Neural cell (in vitro differentiated cells): ENCODE results near the gene JOSD2. TPM values are rescaled to one million over a fixed set of nuclear protein-coding genes. Genes with fewer than 3 reads are reported as not detected.

Source experiments
- H2AFZ ChIP-seq: fragments of 200-600, 300-800 bp; sonication (generic), shearing (Covaris generic); 2 replicates; pipeline ENCODE4 v1.6.0; 2014; ENCODE audit warnings: low read depth, mild to moderate bottlenecking, antibody characterized with exemption, low read length, moderate library complexity
- H3F3A ChIP-seq: fragments of 200-600 bp; shearing (Covaris generic); 2 replicates; pipeline ENCODE4 v1.6.1; 2016; ENCODE audit warnings: mild to moderate bottlenecking, moderate library complexity, mixed read lengths, antibody characterized with exemption, low read length; ENCODE audit not compliant: insufficient read depth, poor library complexity, severe bottlenecking
- H3K27ac ChIP-seq: fragments of 200-600, 300-800 bp; sonication (generic), shearing (Covaris generic); 2 replicates; pipeline ENCODE4 v1.5.1; 2014; ENCODE audit warnings: mild to moderate bottlenecking, low read length, moderate library complexity
- H3K27me3 ChIP-seq: fragments of 300-800, 200-600 bp; sonication (generic), shearing (Covaris generic); 2 replicates; pipeline ENCODE4 v1.6.0; 2014; ENCODE audit warnings: mild to moderate bottlenecking, low read depth, low read length, moderate library complexity; ENCODE audit not compliant: insufficient read depth
- H3K36me3 ChIP-seq: fragments of 300-800, 200-600 bp; sonication (generic), shearing (Covaris generic); 2 replicates; pipeline ENCODE4 v1.5.1; 2014; ENCODE audit warnings: mild to moderate bottlenecking, antibody characterized with exemption, low read length, moderate library complexity; ENCODE audit not compliant: insufficient read depth
- H3K4me2 ChIP-seq: fragments of 300-800, 200-600 bp; sonication (generic), shearing (Covaris generic); 2 replicates; pipeline ENCODE4 v1.6.0; 2014; ENCODE audit warnings: mild to moderate bottlenecking, low read length
- H3K4me3 ChIP-seq: fragments of 300-800, 200-600 bp; sonication (generic), shearing (Covaris generic); 2 replicates; pipeline ENCODE4 v1.5.1; 2014; ENCODE audit warnings: mild to moderate bottlenecking, low read length, moderate library complexity
- H3K79me2 ChIP-seq: fragments of 200-600 bp; shearing (Covaris generic); replicated peaks from 2 replicates; pipeline ENCODE4 v1.6.0; 2014; ENCODE audit warnings: mild to moderate bottlenecking, low read length, moderate library complexity; ENCODE audit not compliant: insufficient read depth
- H3K9ac ChIP-seq: fragments of 300-800, 200-600 bp; sonication (generic), shearing (Covaris generic); 2 replicates; pipeline ENCODE4 v1.6.1; 2016; ENCODE audit warnings: mild to moderate bottlenecking, low read length, mixed read lengths
- H3K9me2 ChIP-seq: fragments of 200-600 bp; shearing (Covaris generic); 2 replicates; pipeline ENCODE4 v1.6.1; 2016; ENCODE audit warnings: mild to moderate bottlenecking, low read length, mixed read lengths; ENCODE audit not compliant: insufficient read depth
- H3K9me3 ChIP-seq: fragments of 200-600, 300-800 bp; sonication (generic), shearing (Covaris generic); 2 replicates; pipeline ENCODE4 v1.6.1; 2016; ENCODE audit warnings: mild to moderate bottlenecking, mixed run types, low read length, moderate library complexity, mixed read lengths
- H4K20me1 ChIP-seq: fragments of 200-600 bp; shearing (Covaris generic); 2 replicates; pipeline ENCODE4 v1.6.1; 2016; ENCODE audit warnings: mild to moderate bottlenecking, mixed run types; ENCODE audit not compliant: insufficient read depth
- CTCF ChIP-seq: fragments of 450-650 bp; IDR thresholded peaks from 2 replicates; pipeline ENCODE4 v1.5.1; 2014; ENCODE audit warnings: antibody characterized with exemption, mild to moderate bottlenecking, moderate library complexity; ENCODE audit not compliant: poor library complexity, severe bottlenecking
- EP300 ChIP-seq: fragments of 450-650 bp; conservative IDR thresholded peaks from 2 replicates; pipeline ENCODE4 v1.6.1; 2014; ENCODE audit warnings: antibody characterized with exemption, mild to moderate bottlenecking, moderate library complexity; ENCODE audit not compliant: poor library complexity, severe bottlenecking
- EZH2 ChIP-seq: fragments of 200-600, 300-800 bp; shearing (Covaris generic), sonication (generic); IDR thresholded peaks from 2 replicates; pipeline ENCODE4 v1.6.1; 2014; ENCODE audit warnings: antibody characterized with exemption, low read length, borderline replicate concordance, mild to moderate bottlenecking; ENCODE audit not compliant: insufficient read depth, poor library complexity, severe bottlenecking
- MXI1 ChIP-seq: fragments of 450-650 bp; conservative IDR thresholded peaks from 2 replicates; pipeline ENCODE4 v1.6.1; 2014; ENCODE audit warnings: antibody characterized with exemption, mild to moderate bottlenecking; ENCODE audit not compliant: poor library complexity, severe bottlenecking
- POLR2AphosphoS5 ChIP-seq: IDR thresholded peaks from 2 replicates; pipeline ENCODE4 v1.6.1; 2012
- RAD21 ChIP-seq: fragments of 450-650 bp; conservative IDR thresholded peaks from 2 replicates; pipeline ENCODE4 v1.6.1; 2014; ENCODE audit warnings: antibody characterized with exemption, mild to moderate bottlenecking, moderate library complexity
- SMC3 ChIP-seq: fragments of 450-650 bp; conservative IDR thresholded peaks from 2 replicates; pipeline ENCODE4 v1.6.1; 2014; ENCODE audit warnings: antibody characterized with exemption, mild to moderate bottlenecking, moderate library complexity; ENCODE audit not compliant: poor library complexity
- TAF1 ChIP-seq: IDR thresholded peaks from 2 replicates; pipeline ENCODE4 v1.6.1; 2012; ENCODE audit warnings: low read depth
- polyA plus RNA-seq: library from polyadenylated mRNA; depleted of rRNA; stranded (reverse); fragments of >200 nt; gene quantifications from 2 replicates; pipeline ENCODE4 v1.2.3, GENCODE V29; 2014
- TF ChIP-seq, protein P1 (sequence below): IDR thresholded peaks from 2 replicates; pipeline ENCODE4 v1.6.1; 2012; ENCODE audit warnings: borderline replicate concordance

Gene JOSD2
- polyA plus RNA-seq, 1 donor from 2014 or later = 10.7 TPM

- Histone ChIP-seq H3K36me3 (no peaks in the 10 kb centered on the region), H3K79me2 (no peaks in the 10 kb centered on the region), H3K9me3 (no peaks in the 10 kb centered on the region), H3K9ac (peak overlapping the region; percentile 38), H3K27me3 (no peaks in the 10 kb centered on the region), H2AFZ (no peak overlapping the region), H3K4me3 (peak overlapping the region; percentile 28), H3K9me2 (no peaks in the 10 kb centered on the region), H3K4me2 (no peak overlapping the region), H4K20me1 (no peaks in the 10 kb centered on the region), H3K27ac (no peak overlapping the region), H3F3A (no peaks in the 10 kb centered on the region)
- peak; percentile 44 for TF ChIP-seq SMC3
- TF ChIP-seq POLR2AphosphoS5 = no peak
- peak; percentile 15 for TF ChIP-seq RAD21
- no peak for TF ChIP-seq MXI1
- peak; percentile 27 for TF ChIP-seq CTCF
Observed at GRCh38 chr19:50500060-50500752, 10.8 kb downstream of the JOSD2 start.

GRCh38 chr19:50498219-50499056 lies 12.6 kb downstream of the JOSD2 start:
- no peaks in the 10 kb centered on the region for H3K36me3 ChIP-seq
- no peak for TF ChIP-seq MXI1
- H3K4me3 ChIP-seq = no peak overlapping the region
- H2AFZ ChIP-seq = no peak overlapping the region
- no peak overlapping the region for H3K9ac ChIP-seq
- no peaks in the 10 kb centered on the region for H3F3A ChIP-seq
- no peaks in the 10 kb centered on the region for H3K27me3 ChIP-seq
- H3K4me2 ChIP-seq = no peak overlapping the region
- H3K79me2 ChIP-seq = no peaks in the 10 kb centered on the region
- no peaks in the 10 kb centered on the region for H3K9me2 ChIP-seq
- H3K9me3 ChIP-seq = no peaks in the 10 kb centered on the region
- H3K27ac ChIP-seq = no peak overlapping the region
- H4K20me1 ChIP-seq = no peaks in the 10 kb centered on the region

- H3K36me3 ChIP-seq = no peaks in the 10 kb centered on the region
- no peak overlapping the region for H3K27ac ChIP-seq
- H3K4me2 ChIP-seq = no peak overlapping the region
- no peak overlapping the region for H2AFZ ChIP-seq
- peaks cover 8% of the 10 kb centered on the region for H3K27me3 ChIP-seq
- H3K9ac ChIP-seq = no peak overlapping the region
- TF ChIP-seq SMC3 = no peak
- TF ChIP-seq CTCF = no peak
- TF ChIP-seq EP300 = no peak
- no peak for TF ChIP-seq POLR2AphosphoS5
- TF ChIP-seq, protein P1, sequence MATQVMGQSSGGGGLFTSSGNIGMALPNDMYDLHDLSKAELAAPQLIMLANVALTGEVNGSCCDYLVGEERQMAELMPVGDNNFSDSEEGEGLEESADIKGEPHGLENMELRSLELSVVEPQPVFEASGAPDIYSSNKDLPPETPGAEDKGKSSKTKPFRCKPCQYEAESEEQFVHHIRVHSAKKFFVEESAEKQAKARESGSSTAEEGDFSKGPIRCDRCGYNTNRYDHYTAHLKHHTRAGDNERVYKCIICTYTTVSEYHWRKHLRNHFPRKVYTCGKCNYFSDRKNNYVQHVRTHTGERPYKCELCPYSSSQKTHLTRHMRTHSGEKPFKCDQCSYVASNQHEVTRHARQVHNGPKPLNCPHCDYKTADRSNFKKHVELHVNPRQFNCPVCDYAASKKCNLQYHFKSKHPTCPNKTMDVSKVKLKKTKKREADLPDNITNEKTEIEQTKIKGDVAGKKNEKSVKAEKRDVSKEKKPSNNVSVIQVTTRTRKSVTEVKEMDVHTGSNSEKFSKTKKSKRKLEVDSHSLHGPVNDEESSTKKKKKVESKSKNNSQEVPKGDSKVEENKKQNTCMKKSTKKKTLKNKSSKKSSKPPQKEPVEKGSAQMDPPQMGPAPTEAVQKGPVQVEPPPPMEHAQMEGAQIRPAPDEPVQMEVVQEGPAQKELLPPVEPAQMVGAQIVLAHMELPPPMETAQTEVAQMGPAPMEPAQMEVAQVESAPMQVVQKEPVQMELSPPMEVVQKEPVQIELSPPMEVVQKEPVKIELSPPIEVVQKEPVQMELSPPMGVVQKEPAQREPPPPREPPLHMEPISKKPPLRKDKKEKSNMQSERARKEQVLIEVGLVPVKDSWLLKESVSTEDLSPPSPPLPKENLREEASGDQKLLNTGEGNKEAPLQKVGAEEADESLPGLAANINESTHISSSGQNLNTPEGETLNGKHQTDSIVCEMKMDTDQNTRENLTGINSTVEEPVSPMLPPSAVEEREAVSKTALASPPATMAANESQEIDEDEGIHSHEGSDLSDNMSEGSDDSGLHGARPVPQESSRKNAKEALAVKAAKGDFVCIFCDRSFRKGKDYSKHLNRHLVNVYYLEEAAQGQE = no peak
- no peak for TF ChIP-seq RAD21
- no peak for TF ChIP-seq EZH2
- no peak for TF ChIP-seq MXI1
- TF ChIP-seq TAF1 = no peak
- H4K20me1 ChIP-seq = no peaks in the 10 kb centered on the region
- H3K4me3 ChIP-seq = no peak overlapping the region
- H3K79me2 ChIP-seq = no peaks in the 10 kb centered on the region
- no peaks in the 10 kb centered on the region for H3K9me3 ChIP-seq
- H3K9me2 ChIP-seq = no peaks in the 10 kb centered on the region
- H3F3A ChIP-seq = no peaks in the 10 kb centered on the region
Observed at GRCh38 chr19:50497022-50497405, 14.0 kb downstream of the JOSD2 start.
